ENCODE results near the gene TAX1BP3. TPM values are rescaled to one million over a fixed set of nuclear protein-coding genes. Genes with fewer than 3 reads are reported as not detected.

Gene TAX1BP3
- total and polyA plus RNA-seq, 2 of the 13 experiments (the other 11 are each of a cell fraction or from before 2014, with no cell fraction given) = 16.7 to 45.1 TPM

DNA sequence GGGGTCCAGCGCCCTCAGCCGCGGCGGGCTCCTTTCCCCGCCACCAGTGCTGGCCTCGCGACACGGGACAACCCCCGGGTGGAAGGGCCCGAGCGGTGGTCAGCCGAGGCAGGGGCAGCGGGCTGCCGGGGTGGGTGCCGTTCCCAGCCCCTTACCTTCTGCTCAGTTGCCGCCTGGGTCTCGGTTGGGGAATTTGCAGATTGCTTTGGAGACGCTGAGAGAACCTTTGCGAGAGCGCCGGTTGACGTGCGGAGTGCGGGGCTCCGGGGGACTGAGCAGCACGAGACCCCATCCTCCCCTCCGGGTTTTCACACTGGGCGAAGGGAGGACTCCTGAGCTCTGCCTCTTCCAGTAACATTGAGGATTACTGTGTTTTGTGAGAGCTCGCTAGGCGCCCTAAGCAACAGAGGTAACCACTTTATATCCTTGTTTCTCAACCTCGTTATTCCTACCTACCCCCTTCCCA lies 31.4 kb downstream of the TAX1BP3 start (continued):
- TF ChIP-seq SNRNP70 (IDR thresholded peaks at IDR 0.05; ENCODE audit: low read depth, low read length) (no peak), WIZ (CRISPR knock-in tag; IDR thresholded peaks at IDR 0.05) (no peak), ZFP1 (CRISPR knock-in tag; IDR thresholded peaks at IDR 0.05) (no peak), ZNF879 (CRISPR knock-in tag; IDR thresholded peaks at IDR 0.05) (no peak), ZNF678 (CRISPR knock-in tag; IDR thresholded peaks at IDR 0.05) (no peak), ESRRA (CRISPR knock-in tag; IDR thresholded peaks at IDR 0.05; ENCODE audit: low read depth) (no peak), ZNF3 (CRISPR knock-in tag; IDR thresholded peaks at IDR 0.05) (no peak), ZNF75D (CRISPR knock-in tag; IDR thresholded peaks at IDR 0.05; ENCODE audit: borderline replicate concordance) (0 out of 2 replicates have a peak, but pooled peaks have one; percentile 13), BHLHE40 (IDR thresholded peaks at IDR 0.05; ENCODE audit: low read length) (no peak), ZNF720 (CRISPR knock-in tag; IDR thresholded peaks at IDR 0.05) (no peak), SIN3A (IDR thresholded peaks at IDR 0.05; ENCODE audit: borderline replicate concordance, low read depth, low read length) (no peak), NFIB (CRISPR knock-in tag; IDR thresholded peaks at IDR 0.05; ENCODE audit: borderline replicate concordance) (no peak), ZNF598 (CRISPR knock-in tag; IDR thresholded peaks at IDR 0.05; ENCODE audit: borderline replicate concordance) (no peak), NFE2L2 (IDR thresholded peaks at IDR 0.05; ENCODE audit: low read length) (no peak), ZNF891 (CRISPR knock-in tag; IDR thresholded peaks at IDR 0.05) (no peak), ZNF263 (CRISPR knock-in tag; IDR thresholded peaks at IDR 0.05) (peak; percentile 73), ZNF33B (CRISPR knock-in tag; IDR thresholded peaks at IDR 0.05) (no peak)
- TF ChIP-seq, protein P1, sequence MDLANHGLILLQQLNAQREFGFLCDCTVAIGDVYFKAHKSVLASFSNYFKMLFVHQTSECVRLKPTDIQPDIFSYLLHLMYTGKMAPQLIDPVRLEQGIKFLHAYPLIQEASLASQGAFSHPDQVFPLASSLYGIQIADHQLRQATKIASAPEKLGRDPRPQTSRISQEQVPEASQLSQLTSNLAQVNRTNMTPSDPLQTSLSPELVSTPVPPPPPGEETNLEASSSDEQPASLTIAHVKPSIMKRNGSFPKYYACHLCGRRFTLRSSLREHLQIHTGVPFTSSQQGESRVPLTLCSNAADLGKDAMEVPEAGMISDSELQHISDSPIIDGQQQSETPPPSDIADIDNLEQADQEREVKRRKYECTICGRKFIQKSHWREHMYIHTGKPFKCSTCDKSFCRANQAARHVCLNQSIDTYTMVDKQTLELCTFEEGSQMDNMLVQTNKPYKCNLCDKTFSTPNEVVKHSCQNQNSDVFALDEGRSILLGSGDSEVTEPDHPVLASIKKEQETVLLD (CRISPR knock-in tag; IDR thresholded peaks at IDR 0.05; ENCODE audit: low read depth) = no peak
- TF ChIP-seq, protein P2, sequence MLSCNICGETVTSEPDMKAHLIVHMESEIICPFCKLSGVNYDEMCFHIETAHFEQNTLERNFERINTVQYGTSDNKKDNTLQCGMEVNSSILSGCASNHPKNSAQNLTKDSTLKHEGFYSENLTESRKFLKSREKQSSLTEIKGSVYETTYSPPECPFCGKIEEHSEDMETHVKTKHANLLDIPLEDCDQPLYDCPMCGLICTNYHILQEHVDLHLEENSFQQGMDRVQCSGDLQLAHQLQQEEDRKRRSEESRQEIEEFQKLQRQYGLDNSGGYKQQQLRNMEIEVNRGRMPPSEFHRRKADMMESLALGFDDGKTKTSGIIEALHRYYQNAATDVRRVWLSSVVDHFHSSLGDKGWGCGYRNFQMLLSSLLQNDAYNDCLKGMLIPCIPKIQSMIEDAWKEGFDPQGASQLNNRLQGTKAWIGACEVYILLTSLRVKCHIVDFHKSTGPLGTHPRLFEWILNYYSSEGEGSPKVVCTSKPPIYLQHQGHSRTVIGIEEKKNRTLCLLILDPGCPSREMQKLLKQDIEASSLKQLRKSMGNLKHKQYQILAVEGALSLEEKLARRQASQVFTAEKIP (CRISPR knock-in tag; IDR thresholded peaks at IDR 0.05; ENCODE audit: borderline replicate concordance) = no peak
- TF ChIP-seq, protein P3, sequence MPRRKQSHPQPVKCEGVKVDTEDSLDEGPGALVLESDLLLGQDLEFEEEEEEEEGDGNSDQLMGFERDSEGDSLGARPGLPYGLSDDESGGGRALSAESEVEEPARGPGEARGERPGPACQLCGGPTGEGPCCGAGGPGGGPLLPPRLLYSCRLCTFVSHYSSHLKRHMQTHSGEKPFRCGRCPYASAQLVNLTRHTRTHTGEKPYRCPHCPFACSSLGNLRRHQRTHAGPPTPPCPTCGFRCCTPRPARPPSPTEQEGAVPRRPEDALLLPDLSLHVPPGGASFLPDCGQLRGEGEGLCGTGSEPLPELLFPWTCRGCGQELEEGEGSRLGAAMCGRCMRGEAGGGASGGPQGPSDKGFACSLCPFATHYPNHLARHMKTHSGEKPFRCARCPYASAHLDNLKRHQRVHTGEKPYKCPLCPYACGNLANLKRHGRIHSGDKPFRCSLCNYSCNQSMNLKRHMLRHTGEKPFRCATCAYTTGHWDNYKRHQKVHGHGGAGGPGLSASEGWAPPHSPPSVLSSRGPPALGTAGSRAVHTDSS (CRISPR knock-in tag; conservative IDR thresholded peaks at IDR 0.05) = no peak
- TF ChIP-seq, protein P4, sequence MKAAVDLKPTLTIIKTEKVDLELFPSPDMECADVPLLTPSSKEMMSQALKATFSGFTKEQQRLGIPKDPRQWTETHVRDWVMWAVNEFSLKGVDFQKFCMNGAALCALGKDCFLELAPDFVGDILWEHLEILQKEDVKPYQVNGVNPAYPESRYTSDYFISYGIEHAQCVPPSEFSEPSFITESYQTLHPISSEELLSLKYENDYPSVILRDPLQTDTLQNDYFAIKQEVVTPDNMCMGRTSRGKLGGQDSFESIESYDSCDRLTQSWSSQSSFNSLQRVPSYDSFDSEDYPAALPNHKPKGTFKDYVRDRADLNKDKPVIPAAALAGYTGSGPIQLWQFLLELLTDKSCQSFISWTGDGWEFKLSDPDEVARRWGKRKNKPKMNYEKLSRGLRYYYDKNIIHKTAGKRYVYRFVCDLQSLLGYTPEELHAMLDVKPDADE (CRISPR knock-in tag; IDR thresholded peaks at IDR 0.05) = no peak
- TF ChIP-seq, protein P5, sequence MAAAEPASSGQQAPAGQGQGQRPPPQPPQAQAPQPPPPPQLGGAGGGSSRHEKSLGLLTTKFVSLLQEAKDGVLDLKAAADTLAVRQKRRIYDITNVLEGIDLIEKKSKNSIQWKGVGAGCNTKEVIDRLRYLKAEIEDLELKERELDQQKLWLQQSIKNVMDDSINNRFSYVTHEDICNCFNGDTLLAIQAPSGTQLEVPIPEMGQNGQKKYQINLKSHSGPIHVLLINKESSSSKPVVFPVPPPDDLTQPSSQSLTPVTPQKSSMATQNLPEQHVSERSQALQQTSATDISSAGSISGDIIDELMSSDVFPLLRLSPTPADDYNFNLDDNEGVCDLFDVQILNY (CRISPR knock-in tag; conservative IDR thresholded peaks at IDR 0.05) = no peak
- TF ChIP-seq, protein P6, sequence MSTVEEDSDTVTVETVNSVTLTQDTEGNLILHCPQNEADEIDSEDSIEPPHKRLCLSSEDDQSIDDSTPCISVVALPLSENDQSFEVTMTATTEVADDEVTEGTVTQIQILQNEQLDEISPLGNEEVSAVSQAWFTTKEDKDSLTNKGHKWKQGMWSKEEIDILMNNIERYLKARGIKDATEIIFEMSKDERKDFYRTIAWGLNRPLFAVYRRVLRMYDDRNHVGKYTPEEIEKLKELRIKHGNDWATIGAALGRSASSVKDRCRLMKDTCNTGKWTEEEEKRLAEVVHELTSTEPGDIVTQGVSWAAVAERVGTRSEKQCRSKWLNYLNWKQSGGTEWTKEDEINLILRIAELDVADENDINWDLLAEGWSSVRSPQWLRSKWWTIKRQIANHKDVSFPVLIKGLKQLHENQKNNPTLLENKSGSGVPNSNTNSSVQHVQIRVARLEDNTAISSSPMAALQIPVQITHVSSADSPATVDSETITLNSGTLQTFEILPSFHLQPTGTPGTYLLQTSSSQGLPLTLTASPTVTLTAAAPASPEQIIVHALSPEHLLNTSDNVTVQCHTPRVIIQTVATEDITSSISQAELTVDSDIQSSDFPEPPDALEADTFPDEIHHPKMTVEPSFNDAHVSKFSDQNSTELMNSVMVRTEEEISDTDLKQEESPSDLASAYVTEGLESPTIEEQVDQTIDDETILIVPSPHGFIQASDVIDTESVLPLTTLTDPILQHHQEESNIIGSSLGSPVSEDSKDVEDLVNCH (CRISPR knock-in tag; IDR thresholded peaks at IDR 0.05) = no peak
